ENCODE measurements around the gene NSUN4. TPM values are rescaled to one million over a fixed set of nuclear protein-coding genes. Genes with fewer than 3 reads are reported as not detected.
"Not testable (repeated sequence)": the region's sequence is repeated elsewhere in the genome, so short reads cannot be mapped to it uniquely, and the experiment has no call there.

The NSUN4 gene
- total RNA-seq, 1 donor from 2014 or later: 29.6 TPM

- not testable (repeated sequence) for H3K27me3 ChIP-seq (ENCODE audit: control insufficient read depth, insufficient read depth, low read length); H3K4me3 ChIP-seq (ENCODE audit: low read depth, low read length); H3K36me3 ChIP-seq (ENCODE audit: control insufficient read depth, insufficient read depth, low read length); DNase-seq (ENCODE audit: low read depth)
Measured at GRCh38 chr1:46329807-46330206, 10.8 kb upstream of the NSUN4 start.

GRCh38 chr1:46330381-46330780, 10.2 kb upstream of the NSUN4 start:
- not testable (repeated sequence) for H3K36me3 ChIP-seq (ENCODE audit: control insufficient read depth, insufficient read depth, low read length); H3K27me3 ChIP-seq (ENCODE audit: control insufficient read depth, insufficient read depth, low read length); DNase-seq (ENCODE audit: low read depth)
- peak overlapping the region; percentile 22 for H3K4me3 ChIP-seq (ENCODE audit: low read depth, low read length)

- not testable (repeated sequence) for DNase-seq (ENCODE audit: low read depth); H3K27me3 ChIP-seq (ENCODE audit: control insufficient read depth, insufficient read depth, low read length); H3K36me3 ChIP-seq (ENCODE audit: control insufficient read depth, insufficient read depth, low read length)
- peak overlapping the region; percentile 29 for H3K4me3 ChIP-seq (ENCODE audit: low read depth, low read length)
Measured at GRCh38 chr1:46331786-46332540, 8.6 kb upstream of the NSUN4 start.

- Histone ChIP-seq H3K27me3 (ENCODE audit: control insufficient read depth, insufficient read depth, low read length) (no peaks in the 10 kb centered on the region), H3K4me3 (ENCODE audit: low read depth, low read length) (no peak overlapping the region), H3K36me3 (ENCODE audit: control insufficient read depth, insufficient read depth, low read length) (no peaks in the 10 kb centered on the region)
- DNase-seq (ENCODE audit: low read depth): no peak
- peak; percentile 39 for TF ChIP-seq CTCF (IDR thresholded peaks at IDR 0.05; ENCODE audit: insufficient read depth, low read length, poor library complexity, severe bottlenecking)
Measured at GRCh38 chr1:46333300-46334029, 7.1 kb upstream of the NSUN4 start.

- Histone ChIP-seq H3K4me3 (ENCODE audit: low read depth, low read length) (no peak overlapping the region), H3K27me3 (ENCODE audit: control insufficient read depth, insufficient read depth, low read length) (no peaks in the 10 kb centered on the region), H3K36me3 (ENCODE audit: control insufficient read depth, insufficient read depth, low read length) (no peaks in the 10 kb centered on the region)
- no peak for DNase-seq (ENCODE audit: low read depth)
- no peak for TF ChIP-seq CTCF (IDR thresholded peaks at IDR 0.05; ENCODE audit: insufficient read depth, low read length, poor library complexity, severe bottlenecking)
Measured at GRCh38 chr1:46334030-46334384, 6.6 kb upstream of the NSUN4 start.

GRCh38 chr1:46335081-46335480, 5.5 kb upstream of the NSUN4 start:
- no peak for TF ChIP-seq CTCF (IDR thresholded peaks at IDR 0.05; ENCODE audit: insufficient read depth, low read length, poor library complexity, severe bottlenecking)
- H3K27me3 ChIP-seq (ENCODE audit: control insufficient read depth, insufficient read depth, low read length): no peaks in the 10 kb centered on the region
- H3K4me3 ChIP-seq (ENCODE audit: low read depth, low read length): no peak overlapping the region
- DNase-seq (ENCODE audit: low read depth): no peak
- H3K36me3 ChIP-seq (ENCODE audit: control insufficient read depth, insufficient read depth, low read length): no peaks in the 10 kb centered on the region

- H3K36me3 ChIP-seq (ENCODE audit: control insufficient read depth, insufficient read depth, low read length); H3K27me3 ChIP-seq (ENCODE audit: control insufficient read depth, insufficient read depth, low read length); H3K4me3 ChIP-seq (ENCODE audit: low read depth, low read length); DNase-seq (ENCODE audit: low read depth): not testable (repeated sequence)
Measured at GRCh38 chr1:46337409-46337808, 3.2 kb upstream of the NSUN4 start.

Measured in kidney epithelial cell (primary cell).